HG03159 (cell line): ENCODE results near the gene KRTAP1-1.
"Not testable (repeated sequence)": the region's sequence is repeated elsewhere in the genome, so short reads cannot be mapped to it uniquely, and the experiment has no call there.

Experiments used
- ATAC-seq: cut with Tn5 transposase; IDR thresholded peaks from one replicate; pipeline ENCODE4 v1.9.1; 2021; ENCODE audit warnings: mild to moderate bottlenecking, moderate library complexity; ENCODE audit not compliant: unreplicated experiment

Gene KRTAP1-1

GRCh38 chr17:41040783-41041571 is at the start of gene KRTAP1-1:
TSS of gene KRTAP1-1 (minus strand) at chr17:41041450. CDS start at chr17:41041397, 53 bp downstream.
- not testable (repeated sequence) for ATAC-seq

DNA sequence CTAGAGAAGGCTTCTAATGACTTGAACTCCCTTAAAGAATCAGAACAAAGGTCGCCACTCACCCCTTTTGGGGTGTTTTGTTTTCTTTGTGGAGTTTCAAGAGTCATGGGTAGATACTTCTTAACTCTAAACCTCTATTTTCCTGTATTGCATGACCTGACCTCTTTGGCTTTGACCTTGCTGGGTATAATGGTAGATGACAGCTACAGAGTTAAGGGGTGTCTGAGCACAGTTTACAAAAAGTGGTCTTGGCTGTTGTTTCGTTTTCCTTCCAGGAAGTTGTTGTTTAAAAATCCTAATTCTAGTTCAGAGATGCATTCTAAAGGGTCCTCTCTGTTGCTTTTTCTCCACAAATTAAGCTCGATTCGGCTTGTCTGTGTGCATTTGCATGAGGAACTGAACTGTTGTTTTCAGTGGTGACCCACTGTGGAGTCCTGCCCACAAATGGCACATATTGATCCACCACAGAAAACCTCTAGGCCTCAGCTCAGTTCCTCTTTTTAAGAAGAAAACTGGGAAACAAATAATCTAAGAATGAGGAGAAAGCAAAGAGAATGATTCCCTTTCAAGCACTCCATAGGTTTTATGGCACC is 47.6 kb upstream of the KRTAP1-1 start:
- not testable (repeated sequence) for ATAC-seq

DNA sequence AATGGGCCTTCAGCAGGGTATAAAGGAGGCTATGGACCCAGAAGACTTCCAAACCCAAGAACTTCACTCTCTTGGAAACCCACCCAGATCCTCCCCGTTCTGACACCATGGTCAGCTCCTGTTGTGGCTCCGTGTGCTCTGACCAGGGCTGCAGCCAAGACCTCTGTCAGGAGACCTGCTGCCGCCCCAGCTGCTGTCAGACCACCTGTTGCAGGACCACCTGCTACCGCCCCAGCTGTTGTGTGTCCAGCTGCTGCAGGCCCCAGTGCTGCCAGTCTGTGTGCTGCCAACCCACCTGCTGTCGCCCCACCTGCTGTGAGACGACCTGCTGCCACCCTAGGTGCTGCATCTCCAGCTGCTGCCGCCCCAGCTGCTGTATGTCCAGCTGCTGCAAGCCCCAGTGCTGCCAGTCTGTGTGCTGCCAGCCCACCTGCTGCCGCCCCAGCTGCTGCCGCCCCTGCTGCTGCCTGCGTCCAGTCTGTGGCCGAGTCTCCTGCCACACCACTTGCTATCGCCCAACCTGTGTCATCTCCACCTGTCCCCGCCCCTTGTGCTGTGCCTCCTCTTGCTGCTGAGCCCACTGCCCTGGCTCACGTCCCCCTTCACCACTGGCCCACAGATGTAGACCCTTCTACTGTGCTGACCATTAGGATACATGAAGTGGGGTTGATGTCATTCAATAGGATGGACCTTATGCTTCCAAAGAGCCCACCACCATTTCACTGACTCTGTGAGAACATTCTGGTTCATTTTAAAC is 43.0 kb upstream of the KRTAP1-1 start, which contains the start of gene KRTAP4-7:
TSS of gene KRTAP4-7 (plus strand) at position 51 of the 757 bp plus-strand sequence. CDS start at position 108, 57 bp downstream.
- not testable (repeated sequence) for ATAC-seq

DNA sequence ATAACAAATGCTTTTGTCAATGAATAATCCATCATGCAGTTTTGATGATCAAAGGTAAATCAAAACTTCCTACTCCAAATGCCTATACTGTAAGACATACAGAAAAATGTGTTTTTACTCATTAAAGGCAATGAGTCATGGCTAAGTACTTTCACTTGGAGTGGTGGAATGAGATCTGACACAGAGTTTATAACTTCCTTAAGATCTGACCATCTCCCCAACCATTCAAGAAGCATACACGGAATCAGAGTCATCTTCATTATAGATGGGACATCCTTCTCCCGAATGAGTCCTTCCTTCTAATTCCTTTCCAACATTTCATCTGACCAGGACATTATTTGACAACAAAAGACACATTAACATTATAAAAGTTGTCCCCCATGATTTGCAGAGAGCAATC is 42.2 kb upstream of the KRTAP1-1 start:
- ATAC-seq, result not testable (repeated sequence)

GRCh38 chr17:41082626-41083025 is 41.4 kb upstream of the KRTAP1-1 start:
- ATAC-seq, result no peak

GRCh38 chr17:41076788-41077187 is 35.5 kb upstream of the KRTAP1-1 start:
- no peak for ATAC-seq

- ATAC-seq, result no peak
These were observed 32.4 kb upstream of the KRTAP1-1 start for GRCh38 chr17:41073676-41074075.

GRCh38 chr17:41071606-41072360 is 30.5 kb upstream of the KRTAP1-1 start:
- no peak for ATAC-seq

DNA sequence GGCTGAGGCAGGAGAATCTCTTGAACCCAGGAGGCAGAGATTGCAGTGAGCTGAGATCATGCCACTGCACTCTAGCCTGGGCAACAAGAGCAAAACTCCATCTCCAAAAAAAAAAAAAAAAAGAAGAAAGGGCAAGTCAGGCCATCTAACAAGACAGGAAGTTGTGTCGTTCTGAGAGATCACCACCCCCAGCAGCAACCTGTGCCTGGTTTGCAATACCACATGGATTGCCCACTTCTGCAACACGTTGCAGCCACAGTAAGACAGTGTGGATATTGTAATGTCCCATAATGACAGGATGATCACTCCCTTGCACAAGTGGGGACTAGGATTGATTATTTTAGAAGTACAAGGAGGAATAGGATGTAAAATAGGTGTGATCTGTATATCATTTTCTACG is 27.8 kb upstream of the KRTAP1-1 start:
- ATAC-seq, result no peak

GRCh38 chr17:41067281-41067680 is 26.0 kb upstream of the KRTAP1-1 start:
- no peak for ATAC-seq

DNA sequence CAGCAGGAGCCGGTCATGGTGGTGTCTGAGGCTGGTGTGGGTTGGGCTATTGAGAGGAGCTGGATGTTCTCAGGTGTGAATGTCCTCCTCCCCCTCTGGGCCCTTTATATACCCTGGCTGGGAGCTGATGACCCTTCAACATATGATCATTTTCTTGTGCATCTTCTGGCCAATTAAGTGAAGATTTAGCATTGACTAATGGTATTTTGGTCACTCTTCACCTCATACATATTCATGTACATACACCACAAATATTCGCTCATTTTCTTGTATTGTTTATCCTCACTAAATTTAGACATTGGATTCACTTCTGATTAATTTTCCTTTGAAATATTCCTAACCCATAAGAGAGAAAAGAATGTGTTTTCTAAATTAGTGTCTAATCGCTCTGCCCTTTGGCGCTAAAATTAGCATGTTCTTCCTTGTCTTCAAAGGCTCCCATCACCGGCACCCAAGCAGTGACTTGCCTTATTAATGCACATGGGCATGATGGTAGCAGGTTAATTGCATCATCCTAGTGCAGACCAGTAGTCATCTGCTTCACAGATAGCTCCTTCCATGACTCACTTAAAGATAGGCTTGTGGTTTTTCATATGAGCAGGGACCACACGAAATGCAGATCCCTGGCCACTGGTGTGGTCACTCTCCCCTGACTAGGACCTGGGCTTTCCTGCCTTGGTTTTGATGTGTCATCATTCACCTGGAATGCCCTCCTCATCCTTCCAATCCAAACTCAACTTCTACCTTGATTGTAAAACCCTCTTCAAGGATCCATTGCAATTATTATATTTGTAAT is 24.8 kb upstream of the KRTAP1-1 start, which contains the start of gene KRTAP2-4:
TSS of gene KRTAP2-4 (minus strand) at position 51 of the 796 bp plus-strand sequence. CDS start at position 17, 34 bp downstream.
- ATAC-seq, result no peak

- ATAC-seq, result not testable (repeated sequence)
These were observed 23.9 kb upstream of the KRTAP1-1 start for GRCh38 chr17:41065016-41065689.

DNA sequence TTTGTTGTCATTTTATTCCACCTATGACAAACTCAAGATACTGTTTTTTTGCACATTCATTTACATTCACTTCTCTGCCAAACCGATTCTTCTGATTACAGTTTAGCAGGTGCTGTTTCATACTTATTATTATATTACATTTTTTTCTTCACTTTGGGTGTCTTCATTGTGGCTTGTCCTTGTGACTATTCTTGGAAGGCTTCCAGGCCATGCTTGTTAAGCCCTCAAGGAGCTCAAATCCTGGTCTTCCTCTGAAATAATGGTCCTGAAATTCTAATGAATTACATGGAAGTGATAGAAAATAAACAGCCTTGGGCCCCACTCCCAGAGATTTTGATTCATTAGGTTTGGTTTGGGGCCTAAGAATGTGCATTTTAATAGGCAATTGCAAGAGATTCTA is 23.1 kb upstream of the KRTAP1-1 start:
- no peak for ATAC-seq

DNA sequence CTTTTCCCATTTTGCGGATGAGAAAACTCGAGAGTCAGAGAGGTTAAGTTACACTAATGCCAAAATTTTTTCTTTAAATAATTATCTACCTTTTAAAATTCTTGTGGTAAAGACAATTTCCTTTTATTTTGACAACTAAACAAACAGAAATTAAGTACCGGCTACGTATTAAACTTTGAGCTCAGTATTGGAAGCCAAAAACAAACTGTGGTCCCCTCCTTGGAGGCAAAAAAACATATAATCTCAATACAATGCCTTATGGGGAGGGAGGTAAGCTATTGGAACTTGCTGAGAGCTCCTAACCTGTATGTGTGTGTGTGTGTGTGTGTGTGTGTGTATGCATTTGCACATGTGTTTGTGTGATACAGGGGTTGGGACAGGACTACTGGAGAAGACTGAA is 22.2 kb upstream of the KRTAP1-1 start:
- ATAC-seq, result no peak

GRCh38 chr17:41061964-41062363 is 20.7 kb upstream of the KRTAP1-1 start:
- ATAC-seq, result no peak

GRCh38 chr17:41060052-41060604 is 18.9 kb upstream of the KRTAP1-1 start, which contains the start of gene KRTAP2-3:
TSS of gene KRTAP2-3 (minus strand) at chr17:41060114. CDS start at chr17:41060050, 64 bp downstream.
- no peak for ATAC-seq

DNA sequence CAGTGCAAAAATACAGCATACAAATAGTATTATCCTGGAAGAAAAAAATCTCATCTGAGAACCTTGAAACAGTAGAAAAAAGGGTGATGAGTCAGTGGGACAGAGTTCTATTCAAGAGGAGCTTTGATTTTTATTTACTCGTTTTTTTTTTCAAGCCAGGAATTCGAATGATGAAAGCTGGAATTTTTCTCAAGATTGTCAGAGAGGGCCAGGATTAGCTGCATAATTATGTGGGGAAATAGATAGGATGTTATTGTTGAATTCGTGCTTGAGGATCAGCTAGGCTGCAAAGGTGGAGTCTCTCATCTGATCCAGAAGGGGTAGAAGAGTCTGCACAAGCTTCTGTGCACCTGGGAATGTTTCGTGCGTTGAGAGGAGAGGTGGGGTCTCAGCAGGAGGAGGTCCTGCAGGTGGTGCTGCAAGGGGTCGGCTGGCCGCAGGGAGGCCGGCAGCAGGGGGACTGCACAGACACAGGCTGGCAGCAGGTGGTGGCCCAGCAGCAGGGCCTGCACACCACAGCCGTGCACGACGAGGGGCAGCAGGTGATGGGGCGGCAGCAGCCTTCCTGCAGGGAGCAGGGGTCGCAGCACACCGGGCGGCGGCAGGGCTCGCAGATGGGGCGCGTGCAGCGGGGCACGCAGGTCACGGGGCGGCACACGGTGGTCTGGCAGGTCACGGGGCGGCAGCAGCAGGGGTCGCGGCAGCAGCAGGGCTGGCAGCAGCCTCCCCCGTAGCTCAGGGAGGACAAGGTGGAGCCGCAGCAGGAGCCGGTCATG is 18.2 kb upstream of the KRTAP1-1 start:
- not testable (repeated sequence) for ATAC-seq

- ATAC-seq, result no peak
These were observed 17.5 kb upstream of the KRTAP1-1 start for GRCh38 chr17:41058741-41059140.
